Natural killer cell (primary cell): ENCODE data around the gene HOXD11. TPM values are rescaled to one million over a fixed set of nuclear protein-coding genes. Genes with fewer than 3 reads are reported as not detected.

ENCODE experiments used
- ATAC-seq, 3 donors: fragments of 150-1000 bp in 2 of 3; fragments of 200-7000 bp in 1 of 3; cut with Tn5 transposase; 1 replicate in 1 of 3; 2 replicates in 2 of 3; pipeline ENCODE4 v1.10.0; 2021; ENCODE audit warnings: mild to moderate bottlenecking in 2 of 3, moderate library complexity in 2 of 3
- DNase-seq, 2 donors: peaks; one replicate each; pipeline versions ENCODE4 v3.0.0 to v3.0.0-alpha.2; 2013 to 2021; ENCODE audit warnings: mixed read lengths in 1 of 2
- H3K27ac ChIP-seq: one replicate; pipeline ENCODE4 v1.5.1; 2013; ENCODE audit warnings: mild to moderate bottlenecking, low read length
- H3K27me3 ChIP-seq: one replicate; pipeline ENCODE4 v1.6.1; 2013; ENCODE audit warnings: low read length; ENCODE audit not compliant: control insufficient read depth, insufficient read depth
- H3K36me3 ChIP-seq: one replicate; pipeline ENCODE4 v1.6.1; 2013; ENCODE audit warnings: low read length; ENCODE audit not compliant: control insufficient read depth, insufficient read depth
- H3K4me1 ChIP-seq: one replicate; pipeline ENCODE4 v1.6.1; 2013; ENCODE audit warnings: low read length; ENCODE audit not compliant: control insufficient read depth, insufficient read depth
- H3K4me3 ChIP-seq: one replicate; pipeline ENCODE4 v1.5.1; 2013; ENCODE audit warnings: low read length
- H3K9me3 ChIP-seq: one replicate; pipeline ENCODE4 v1.6.1; 2013; ENCODE audit warnings: low read length; ENCODE audit not compliant: control insufficient read depth, insufficient read depth
- H3K27ac Mint-ChIP-seq, 2 donors: one replicate each; pipeline ENCODE4 v1.8.0; 2022; ENCODE audit warnings: mild to moderate bottlenecking in 2 of 2, mixed read lengths in 2 of 2, moderate library complexity in 1 of 2
- H3K27me3 Mint-ChIP-seq, 2 donors: one replicate each; pipeline ENCODE4 v1.8.0; 2022; ENCODE audit warnings: low read depth in 2 of 2, mixed read lengths in 2 of 2
- H3K36me3 Mint-ChIP-seq: one replicate; pipeline ENCODE4 v1.8.0; 2022; ENCODE audit warnings: mixed read lengths
- H3K4me1 Mint-ChIP-seq, 2 donors: one replicate each; pipeline ENCODE4 v1.8.0; 2022; ENCODE audit warnings: mixed read lengths in 2 of 2
- H3K4me3 Mint-ChIP-seq: one replicate; pipeline ENCODE4 v1.8.0; 2022; ENCODE audit warnings: mild to moderate bottlenecking, moderate library complexity, mixed read lengths
- H3K9me3 Mint-ChIP-seq, 2 donors: one replicate each; pipeline ENCODE4 v1.8.0; 2022; ENCODE audit warnings: mixed read lengths in 2 of 2
- CTCF ChIP-seq: fragments of 200-600 bp; IDR thresholded peaks from one replicate; pipeline ENCODE4 v1.8.0; 2022; ENCODE audit warnings: antibody characterized with exemption
- WGBS: methylation state at CpG from one replicate; pipeline ENCODE4 v1.1.7; 2013; ENCODE audit warnings: missing lambda C conversion rate; ENCODE audit not compliant: insufficient coverage; 5-methylcytosine and 5-hydroxymethylcytosine counted together
- intact Hi-C: fragments of 100-400 bp; cut with micrococcal nuclease; formaldehyde crosslinking; loops from one replicate; pipeline ENCODE4 v1.14.2; 2022
- total RNA-seq, 4 donors: library from RNA; stranded (reverse); fragments of 120-200 nt in 1 of 4; gene quantifications; one replicate each; pipeline versions ENCODE4 v1.2.3 to v1.2.4, GENCODE V29; 2013 to 2022

HOXD11 gene
- total RNA-seq, 3 donors from 2014 or later (not counting 1 experiment from before 2014, with no cell fraction given), result not detected

- DNase-seq (no peak), ATAC-seq (no peak)
- Mint-ChIP-seq H3K4me3 (peak overlapping the region; percentile 87), H3K4me1 (peaks cover 37 to 43% of the 10 kb centered on the region in 2 donors), H3K27ac (no peak overlapping the region), H3K9me3 (no peaks in the 10 kb centered on the region), H3K27me3 (peaks cover 70 to 81% of the 10 kb centered on the region in 2 donors), H3K36me3 (peaks cover 30% of the 10 kb centered on the region)
- TF ChIP-seq CTCF, result no peak
- Histone ChIP-seq H3K4me1 (peaks cover 34% of the 10 kb centered on the region), H3K27ac (no peak overlapping the region), H3K36me3 (no peaks in the 10 kb centered on the region), H3K9me3 (peaks cover 4% of the 10 kb centered on the region), H3K4me3 (no peak overlapping the region), H3K27me3 (peaks cover 79% of the 10 kb centered on the region)
- 21% methylated on average over 3 of the region's 4 CpGs for WGBS
- intact Hi-C loops, result loop anchor here (5.0 kb wide), 1 partner anchor 420 kb away; no protein-coding TSS in a partner anchor
These were observed 24.7 kb downstream of the HOXD11 start for GRCh38 chr2:176131848-176132158.

GRCh38 chr2:176132205-176133171, 25.4 kb downstream of the HOXD11 start:
- no peak for TF ChIP-seq CTCF
- peaks cover 33% of the 10 kb centered on the region for H3K36me3 Mint-ChIP-seq
- ATAC-seq (peak in 2 of 3 donors; percentile 16 to 25), DNase-seq (peak in 1 of 2 donors; percentile 55)
- Histone ChIP-seq H3K9me3 (peaks cover 4% of the 10 kb centered on the region), H3K4me1 (peaks cover 36% of the 10 kb centered on the region), H3K27me3 (peaks cover 79% of the 10 kb centered on the region), H3K36me3 (no peaks in the 10 kb centered on the region), H3K4me3 (no peak overlapping the region), H3K27ac (no peak overlapping the region)
- intact Hi-C loops, result loop anchor here (5.0 kb wide), 1 partner anchor 420 kb away; no protein-coding TSS in a partner anchor
- H3K9me3 Mint-ChIP-seq, result no peaks in the 10 kb centered on the region
- peak overlapping the region; percentile 87 for H3K4me3 Mint-ChIP-seq
- H3K27me3 Mint-ChIP-seq, result peaks cover 70 to 80% of the 10 kb centered on the region in 2 donors
- 10% methylated on average over 29 of the region's 33 CpGs for WGBS
- H3K4me1 Mint-ChIP-seq, result peaks cover 37 to 43% of the 10 kb centered on the region in 2 donors
- H3K27ac Mint-ChIP-seq, result no peak overlapping the region

GRCh38 chr2:176133389-176133788, 26.3 kb downstream of the HOXD11 start:
- no peak for DNase-seq
- Histone ChIP-seq H3K36me3 (no peaks in the 10 kb centered on the region), H3K27me3 (peaks cover 79% of the 10 kb centered on the region), H3K4me3 (no peak overlapping the region), H3K27ac (no peak overlapping the region), H3K4me1 (peaks cover 35% of the 10 kb centered on the region), H3K9me3 (peaks cover 6% of the 10 kb centered on the region)
- Mint-ChIP-seq H3K4me1 (peaks cover 32 to 41% of the 10 kb centered on the region in 2 donors), H3K27ac (no peak overlapping the region), H3K4me3 (no peak overlapping the region), H3K27me3 (peaks cover 69 to 80% of the 10 kb centered on the region in 2 donors), H3K36me3 (peaks cover 37% of the 10 kb centered on the region), H3K9me3 (peaks cover 0 to 2% of the 10 kb centered on the region in 2 donors)
- intact Hi-C loops, result loop anchor here (5.0 kb wide), 1 partner anchor 419 kb away; no protein-coding TSS in a partner anchor
- TF ChIP-seq CTCF, result no peak
- ATAC-seq, result no peak
